Activated CD4-positive, alpha-beta memory T cell treated with anti-CD3 and anti-CD28 coated beads for 36 hours (primary cell): ENCODE data around the gene TULP4. TPM values are rescaled to one million over a fixed set of nuclear protein-coding genes. Genes with fewer than 3 reads are reported as not detected.
A peak's percentile ranks its signal among the peaks of the same experiment; 100 is the strongest.
"Not testable (repeated sequence)": the region's sequence is repeated elsewhere in the genome, so short reads cannot be mapped to it uniquely, and the experiment has no call there.

Experiments used
- CTCF ChIA-PET: fragments of 350-600 bp; sonication (Branson Sonifier 250); formaldehyde crosslinking; loops from one replicate; lab custom pipeline; 2021; ENCODE audit warnings: antibody characterized with exemption, inconsistent platforms; lab: Charles Lee
- POLR2A ChIA-PET: fragments of 350-600 bp; sonication (Branson Sonifier 250); formaldehyde crosslinking; loops from one replicate; lab custom pipeline; 2021; ENCODE audit warnings: antibody characterized with exemption; lab: Charles Lee
- DNase-seq: peaks from one replicate; pipeline ENCODE4 v3.0.0-alpha.2; 2020
- H3K27ac Mint-ChIP-seq: one replicate; pipeline ENCODE4 v1.8.0; 2021; ENCODE audit warnings: mixed read lengths
- H3K27me3 Mint-ChIP-seq: one replicate; pipeline ENCODE4 v1.8.0; 2021; ENCODE audit warnings: mixed read lengths
- H3K36me3 Mint-ChIP-seq: one replicate; pipeline ENCODE4 v1.8.0; 2021; ENCODE audit warnings: mixed read lengths
- H3K4me1 Mint-ChIP-seq: one replicate; pipeline ENCODE4 v1.8.0; 2021; ENCODE audit warnings: low read depth, mixed read lengths
- H3K4me3 Mint-ChIP-seq: one replicate; pipeline ENCODE4 v1.8.0; 2021; ENCODE audit warnings: mild to moderate bottlenecking, mixed read lengths
- H3K9me3 Mint-ChIP-seq: one replicate; pipeline ENCODE4 v1.8.0; 2021; ENCODE audit warnings: mixed read lengths
- intact Hi-C: fragments of 100-400 bp; cut with micrococcal nuclease; formaldehyde crosslinking; loops from one replicate; pipeline ENCODE4 v1.15.1; 2023
- total RNA-seq, 2 experiments: library from RNA; stranded (reverse); gene quantifications; one replicate each; pipeline ENCODE4 v1.2.3, GENCODE V29; 2021

Gene TULP4
- total RNA-seq, 2 experiments from 2014 or later = 15.9 to 16.3 TPM

DNA sequence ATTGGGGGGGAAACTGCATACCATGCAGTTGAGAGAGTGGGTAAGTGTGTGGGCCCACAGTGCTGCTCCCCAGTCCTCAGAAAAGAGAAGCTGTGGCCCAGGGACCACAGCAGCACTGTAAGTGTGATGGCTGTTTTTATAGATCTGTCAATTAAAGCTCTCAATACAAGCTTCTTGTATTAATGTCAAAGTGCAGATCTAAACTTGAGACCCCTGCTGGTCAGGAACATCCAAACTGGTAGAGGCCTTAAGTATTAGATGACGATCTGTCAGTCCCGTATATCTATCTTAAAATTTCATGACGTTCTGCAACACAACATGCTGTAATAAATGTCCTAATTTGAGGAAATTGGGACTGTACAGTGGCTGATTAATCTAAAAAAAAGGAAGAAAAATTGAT is 74.8 kb downstream of the TULP4 start:
- intact Hi-C loops = loop anchor here (5.0 kb wide), 1 partner anchor 165 kb away; no protein-coding TSS in a partner anchor
- POLR2A ChIA-PET = no interaction called here
- H3K27me3 Mint-ChIP-seq = no peaks in the 10 kb centered on the region
- peaks cover 4% of the 10 kb centered on the region for H3K36me3 Mint-ChIP-seq
- DNase-seq = no peak
- peaks cover 6% of the 10 kb centered on the region for H3K9me3 Mint-ChIP-seq
- no peak overlapping the region for H3K27ac Mint-ChIP-seq
- H3K4me1 Mint-ChIP-seq = no peaks in the 10 kb centered on the region
- CTCF ChIA-PET = interaction anchor here (0.7 to 2.3 kb wide), 9 partner anchors 54 to 304 kb away, joined by 3 to 10 read pairs (median 4); no protein-coding TSS in a partner anchor
- no peak overlapping the region for H3K4me3 Mint-ChIP-seq

- H3K36me3 Mint-ChIP-seq = peaks cover 4% of the 10 kb centered on the region
- H3K4me3 Mint-ChIP-seq = no peak overlapping the region
- DNase-seq = no peak
- ChIA-PET POLR2A (no interaction called here), CTCF (interaction anchor here (0.7 to 2.3 kb wide), 6 partner anchors 131 to 174 kb away, joined by 3 to 10 read pairs (median 6); no protein-coding TSS in a partner anchor)
- no peaks in the 10 kb centered on the region for H3K4me1 Mint-ChIP-seq
- intact Hi-C loops = loop anchor here (5.0 kb wide), 1 partner anchor 165 kb away; no protein-coding TSS in a partner anchor
- H3K9me3 Mint-ChIP-seq = peaks cover 8% of the 10 kb centered on the region
- H3K27ac Mint-ChIP-seq = no peak overlapping the region
- no peaks in the 10 kb centered on the region for H3K27me3 Mint-ChIP-seq
These were observed 75.3 kb downstream of the TULP4 start for GRCh38 chr6:158387578-158387977.

DNA sequence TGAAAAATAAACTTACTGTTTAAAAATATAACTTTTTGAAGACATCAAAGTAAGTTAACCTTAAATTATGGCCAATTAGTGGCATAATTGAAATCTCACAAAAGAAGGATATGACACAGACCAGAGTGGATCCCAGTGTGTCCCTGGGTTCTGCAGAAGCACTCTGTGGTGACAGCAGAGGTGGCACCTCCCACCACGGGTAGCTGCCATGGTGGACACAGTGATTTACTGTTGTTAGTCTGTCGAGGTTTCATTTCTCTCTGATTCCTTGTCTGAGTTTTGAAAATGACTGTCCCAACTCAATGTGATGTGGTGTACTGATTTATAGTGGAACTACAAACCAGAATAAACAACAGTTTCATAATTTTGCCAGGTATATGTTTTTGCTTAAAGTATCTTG is 76.5 kb downstream of the TULP4 start:
- ChIA-PET CTCF (no interaction called here), POLR2A (no interaction called here)
- Mint-ChIP-seq H3K36me3 (peaks cover 4% of the 10 kb centered on the region), H3K9me3 (peaks cover 8% of the 10 kb centered on the region), H3K27ac (no peak overlapping the region), H3K4me1 (no peaks in the 10 kb centered on the region), H3K27me3 (no peaks in the 10 kb centered on the region), H3K4me3 (no peak overlapping the region)
- DNase-seq = peak; percentile 23
- intact Hi-C loops = loop anchor here (5.0 kb wide), 1 partner anchor 166 kb away; no protein-coding TSS in a partner anchor

DNA sequence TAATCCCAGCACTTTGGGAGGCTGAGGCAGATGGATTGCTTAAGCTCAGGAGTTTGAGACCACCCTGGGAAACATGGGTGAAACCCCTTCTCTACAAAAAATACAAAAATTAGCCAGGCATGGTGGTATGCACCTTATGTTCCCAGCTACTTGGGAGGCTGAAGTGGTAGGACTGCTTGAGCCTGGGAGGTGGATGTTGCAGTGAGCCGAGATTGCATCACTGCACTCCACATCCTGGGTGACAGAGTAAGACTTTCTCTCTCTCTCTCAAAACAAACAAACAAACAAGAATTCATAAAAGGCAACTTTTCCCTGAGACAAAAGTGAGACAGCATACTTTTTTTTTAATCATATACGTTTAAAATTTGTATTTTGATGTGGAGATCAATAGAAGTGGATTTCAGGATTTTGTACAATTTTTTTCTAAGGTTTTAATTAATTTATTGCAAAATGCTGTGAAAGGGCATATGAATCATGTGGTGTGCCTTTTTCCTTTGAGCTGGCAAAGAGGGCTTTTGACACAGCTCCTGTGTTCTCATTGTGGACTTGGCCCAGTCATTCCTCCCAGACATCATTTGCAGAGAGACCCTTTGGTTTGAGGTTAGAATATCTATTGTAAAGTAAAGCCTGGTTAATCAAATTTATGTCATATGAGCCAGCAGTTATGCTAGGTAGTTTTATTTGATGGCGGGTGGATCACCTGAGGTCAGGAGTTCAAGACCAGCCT is 77.1 kb downstream of the TULP4 start:
- peaks cover 4% of the 10 kb centered on the region for H3K36me3 Mint-ChIP-seq
- H3K27me3 Mint-ChIP-seq = no peaks in the 10 kb centered on the region
- no peak overlapping the region for H3K27ac Mint-ChIP-seq

GRCh38 chr6:158391276-158391675 is 79.0 kb downstream of the TULP4 start:
- Mint-ChIP-seq H3K4me3 (no peak overlapping the region), H3K27ac (no peak overlapping the region), H3K9me3 (peaks cover 8% of the 10 kb centered on the region), H3K36me3 (peaks cover 4% of the 10 kb centered on the region), H3K4me1 (no peaks in the 10 kb centered on the region), H3K27me3 (no peaks in the 10 kb centered on the region)
- POLR2A ChIA-PET = no interaction called here
- DNase-seq = no peak
- CTCF ChIA-PET = no interaction called here
- intact Hi-C loops = no loop called here

More for the DNA sequence above, 77.1 kb downstream of the TULP4 start:
- Mint-ChIP-seq H3K4me3 (no peak overlapping the region), H3K9me3 (peaks cover 8% of the 10 kb centered on the region), H3K4me1 (no peaks in the 10 kb centered on the region)
- DNase-seq = no peak
- ChIA-PET CTCF (no interaction called here), POLR2A (no interaction called here)
- intact Hi-C loops = loop anchor here (5.0 kb wide), 1 partner anchor 167 kb away; no protein-coding TSS in a partner anchor

DNA sequence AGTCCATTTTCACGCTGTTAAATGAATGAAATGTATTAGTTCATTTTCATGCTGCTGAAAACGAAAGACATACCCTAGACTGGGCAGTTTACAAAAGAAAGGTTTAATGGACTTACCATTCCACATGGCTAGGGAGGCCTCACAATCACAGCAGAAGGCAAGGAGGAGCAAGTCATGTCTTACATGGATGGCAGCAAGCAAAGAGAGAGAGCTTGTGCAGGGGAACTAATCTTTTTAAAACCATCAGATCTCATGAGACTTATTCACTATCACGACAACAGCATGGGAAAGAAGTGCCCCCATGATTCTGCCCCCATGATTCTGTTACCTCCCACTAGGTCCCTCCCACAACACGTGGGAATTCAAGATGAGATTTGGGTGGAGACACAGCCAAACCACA is 79.7 kb downstream of the TULP4 start:
- H3K27me3 Mint-ChIP-seq, DNase-seq, H3K4me3 Mint-ChIP-seq, H3K27ac Mint-ChIP-seq, H3K4me1 Mint-ChIP-seq, H3K9me3 Mint-ChIP-seq, POLR2A ChIA-PET, CTCF ChIA-PET, H3K36me3 Mint-ChIP-seq, intact Hi-C loops: not testable (repeated sequence)

DNA sequence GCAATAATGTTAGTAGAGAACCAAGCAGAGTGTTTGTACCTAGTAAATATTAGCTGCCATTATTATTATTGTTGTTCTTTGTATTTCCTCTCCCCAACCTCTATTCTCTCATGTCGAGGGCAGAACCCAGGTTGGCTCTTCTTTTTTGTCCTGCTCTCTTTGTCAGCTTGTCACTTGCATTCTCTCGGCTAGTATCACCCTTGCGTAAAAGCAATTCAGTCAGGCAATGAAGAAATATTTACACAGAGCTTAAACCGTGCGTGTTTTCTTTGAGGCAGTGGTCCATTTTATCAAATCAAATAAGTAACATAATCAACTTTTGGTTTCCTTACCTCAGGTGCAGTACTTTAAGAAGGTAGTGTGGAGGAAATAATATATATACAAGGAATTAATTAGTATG is 83.9 kb downstream of the TULP4 start:
- H3K4me1 Mint-ChIP-seq = no peaks in the 10 kb centered on the region
- ChIA-PET POLR2A (no interaction called here), CTCF (no interaction called here)
- intact Hi-C loops = no loop called here
- DNase-seq = no peak
- no peak overlapping the region for H3K4me3 Mint-ChIP-seq
- peaks cover 6% of the 10 kb centered on the region for H3K36me3 Mint-ChIP-seq
- H3K9me3 Mint-ChIP-seq = peaks cover 8% of the 10 kb centered on the region
- no peaks in the 10 kb centered on the region for H3K27me3 Mint-ChIP-seq
- no peak overlapping the region for H3K27ac Mint-ChIP-seq

DNA sequence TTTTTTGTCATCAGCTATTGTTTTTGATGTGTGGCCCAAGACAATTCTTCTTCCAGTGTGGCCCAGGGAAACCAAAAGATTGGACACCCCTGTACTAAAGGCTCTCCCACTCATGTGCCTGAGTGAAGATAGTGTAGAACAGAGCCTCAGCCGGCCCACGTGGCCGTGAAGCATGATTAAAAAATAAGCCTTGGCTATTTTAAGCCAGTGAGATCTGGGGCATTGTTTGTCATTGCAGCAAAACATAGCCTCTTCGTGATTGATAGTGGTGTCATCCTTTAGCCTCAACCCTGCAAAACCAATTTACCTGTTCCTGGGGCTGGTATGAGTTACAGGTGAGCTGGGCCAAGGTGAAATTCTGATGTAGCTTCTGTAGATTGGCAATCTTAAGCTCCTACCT is 85.3 kb downstream of the TULP4 start:
- DNase-seq = no peak
- no peaks in the 10 kb centered on the region for H3K27me3 Mint-ChIP-seq
- no peak overlapping the region for H3K27ac Mint-ChIP-seq
- no peaks in the 10 kb centered on the region for H3K4me1 Mint-ChIP-seq
- intact Hi-C loops = no loop called here
- H3K4me3 Mint-ChIP-seq = no peak overlapping the region
- POLR2A ChIA-PET = no interaction called here
- no peaks in the 10 kb centered on the region for H3K9me3 Mint-ChIP-seq
- CTCF ChIA-PET = no interaction called here
- H3K36me3 Mint-ChIP-seq = peaks cover 1% of the 10 kb centered on the region

DNA sequence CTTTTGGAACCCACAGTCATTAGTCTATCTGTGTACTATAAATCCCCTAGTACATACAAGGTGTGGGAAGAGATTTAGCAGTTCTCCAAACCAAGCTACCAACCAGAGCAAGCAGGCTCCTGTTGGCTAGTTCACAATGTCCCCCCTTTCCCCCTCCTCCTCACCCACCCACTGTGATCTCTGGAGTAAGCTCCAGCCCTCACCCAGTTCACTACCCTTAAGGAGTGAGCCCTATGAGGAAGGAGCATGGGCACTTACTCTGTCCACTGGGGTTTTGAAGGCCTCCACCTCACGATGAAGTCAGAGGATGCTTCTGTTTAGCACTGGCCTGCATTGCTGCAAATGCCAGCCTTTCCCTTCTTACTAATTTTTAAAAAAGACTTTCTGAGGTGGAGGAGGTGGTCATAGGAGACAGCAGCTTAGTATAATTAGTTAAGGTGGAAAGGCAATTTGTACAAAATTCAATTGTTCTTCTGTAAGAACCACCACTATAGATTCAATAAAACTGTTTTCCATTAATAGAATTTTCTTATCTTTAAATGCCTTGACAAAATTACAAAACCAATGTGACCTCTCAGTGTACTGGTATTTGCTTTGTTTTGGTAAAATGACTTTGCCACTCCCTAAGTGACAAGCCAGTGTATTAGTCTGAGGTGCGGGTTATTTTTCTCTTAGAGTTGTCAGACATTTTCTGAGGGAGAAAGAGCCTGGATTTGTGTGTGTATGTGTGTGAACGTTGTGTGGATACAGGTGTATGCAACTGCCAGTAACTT is 86.2 kb downstream of the TULP4 start:
- intact Hi-C loops = no loop called here
- DNase-seq = no peak
- Mint-ChIP-seq H3K9me3 (no peaks in the 10 kb centered on the region), H3K4me1 (no peaks in the 10 kb centered on the region), H3K36me3 (peaks cover 1% of the 10 kb centered on the region), H3K27ac (no peak overlapping the region), H3K4me3 (no peak overlapping the region), H3K27me3 (no peaks in the 10 kb centered on the region)
- POLR2A ChIA-PET = no interaction called here
- CTCF ChIA-PET = interaction anchor here (1.8 kb wide), 1 partner anchor 178 kb away, joined by 6 read pairs; no protein-coding TSS in a partner anchor

- intact Hi-C loops = no loop called here
- Mint-ChIP-seq H3K27me3 (no peaks in the 10 kb centered on the region), H3K27ac (no peak overlapping the region), H3K9me3 (no peaks in the 10 kb centered on the region), H3K36me3 (peaks cover 1% of the 10 kb centered on the region), H3K4me3 (no peak overlapping the region), H3K4me1 (no peaks in the 10 kb centered on the region)
- ChIA-PET POLR2A (no interaction called here), CTCF (interaction anchor here (0.5 to 1.8 kb wide), 2 partner anchors 19 to 178 kb away, joined by 3 to 6 read pairs; no protein-coding TSS in a partner anchor)
- DNase-seq = no peak
These were observed 86.9 kb downstream of the TULP4 start for GRCh38 chr6:158399040-158399700.

DNA sequence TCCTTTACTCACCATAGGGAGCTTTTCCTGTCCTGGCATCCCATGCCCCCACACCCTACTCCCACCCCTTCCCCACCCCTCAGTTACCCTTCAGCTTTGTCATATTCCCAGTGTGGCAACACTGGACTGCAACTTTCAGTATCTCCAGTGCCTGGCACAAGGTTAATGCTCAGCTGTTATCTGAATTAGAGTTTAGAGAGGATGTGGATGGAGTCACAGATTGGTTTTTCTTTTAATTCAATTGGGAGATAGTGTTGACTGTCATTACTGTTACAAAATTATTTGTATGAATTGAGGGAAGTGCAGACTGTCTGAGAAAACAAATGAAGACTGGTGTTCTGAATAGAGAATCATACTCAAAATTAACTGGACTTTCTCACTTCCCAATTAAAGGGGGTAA is 89.9 kb downstream of the TULP4 start:
- ChIA-PET CTCF (no interaction called here), POLR2A (no interaction called here)
- Mint-ChIP-seq H3K4me1 (no peaks in the 10 kb centered on the region), H3K9me3 (no peaks in the 10 kb centered on the region), H3K27ac (no peak overlapping the region), H3K4me3 (no peak overlapping the region), H3K27me3 (no peaks in the 10 kb centered on the region), H3K36me3 (peaks cover 1% of the 10 kb centered on the region)
- DNase-seq = no peak
- intact Hi-C loops = no loop called here

GRCh38 chr6:158405321-158405831 is 93.1 kb downstream of the TULP4 start:
- H3K36me3 Mint-ChIP-seq, H3K27ac Mint-ChIP-seq, H3K4me3 Mint-ChIP-seq, intact Hi-C loops, DNase-seq, H3K9me3 Mint-ChIP-seq, H3K27me3 Mint-ChIP-seq, POLR2A ChIA-PET, H3K4me1 Mint-ChIP-seq: not testable (repeated sequence)
- CTCF ChIA-PET = interaction anchor here (0.6 to 0.9 kb wide), 3 partner anchors 24 to 265 kb away, joined by 3 read pairs; no protein-coding TSS in a partner anchor
